SJCRH30 (cell line): ENCODE results near the gene TBK1. TPM values are rescaled to one million over a fixed set of nuclear protein-coding genes. Genes with fewer than 3 reads are reported as not detected.

Source experiments
- DNase-seq, 2 experiments: peaks; one replicate each; pipeline ENCODE4 v3.0.0-alpha.2; 2015 to 2020
- H3K27ac ChIP-seq: fragments of 250-450 bp; sonication (Bioruptor Pico); 2 replicates; pipeline ENCODE4 v1.5.1; 2020; ENCODE audit warnings: mild to moderate bottlenecking, moderate library complexity
- H3K27me3 ChIP-seq: fragments of 250-450 bp; sonication (Bioruptor Pico); 2 replicates; pipeline ENCODE4 v1.5.1; 2020; ENCODE audit warnings: mild to moderate bottlenecking, moderate library complexity
- H3K36me3 ChIP-seq: fragments of 250-450 bp; sonication (Bioruptor Pico); 2 replicates; pipeline ENCODE4 v1.5.1; 2020; ENCODE audit warnings: mild to moderate bottlenecking, moderate library complexity
- H3K4me1 ChIP-seq: fragments of 250-450 bp; sonication (Bioruptor Pico); 2 replicates; pipeline ENCODE4 v1.5.1; 2020; ENCODE audit warnings: mild to moderate bottlenecking, moderate library complexity
- H3K4me3 ChIP-seq: fragments of 250-450 bp; sonication (Bioruptor Pico); 2 replicates; pipeline ENCODE4 v1.5.1; 2020; ENCODE audit warnings: mild to moderate bottlenecking, moderate library complexity
- H3K9me3 ChIP-seq: fragments of 250-450 bp; sonication (Bioruptor Pico); replicated peaks from 2 replicates; pipeline ENCODE4 v1.5.1; 2020; ENCODE audit warnings: mild to moderate bottlenecking, moderate library complexity
- total RNA-seq: library from RNA; depleted of rRNA; stranded (reverse); fragments of >200 nt; shearing (Covaris generic); gene quantifications from 2 replicates; pipeline ENCODE4 v1.2.3, GENCODE V29; 2014

Gene TBK1
- total RNA-seq, 1 experiment from 2014 or later: 31.5 TPM

DNA sequence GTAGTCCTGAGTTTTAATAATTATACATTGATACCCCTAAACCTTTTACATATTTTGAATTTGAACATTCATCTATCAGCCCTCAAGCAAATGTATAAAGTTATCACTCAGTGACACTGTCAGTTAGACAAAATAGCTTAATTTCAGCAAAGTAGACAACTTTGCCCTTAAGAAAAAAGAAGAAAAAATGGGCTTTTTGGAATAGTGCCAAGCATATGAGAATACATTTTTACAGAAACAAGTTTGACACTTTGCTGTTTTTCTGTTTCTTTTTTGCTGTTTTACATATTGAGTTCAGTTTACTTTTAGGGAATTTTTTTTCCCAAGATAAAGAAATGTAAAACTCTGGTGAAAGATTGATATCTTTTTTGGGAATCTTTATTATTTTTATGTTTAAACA, 14.3 kb downstream of the TBK1 start:
- H3K4me1 ChIP-seq: peaks cover 3% of the 10 kb centered on the region; the same call in 1 of the 2 replicates
- H3K9me3 ChIP-seq: no peaks in the 10 kb centered on the region
- DNase-seq: no peak
- H3K27ac ChIP-seq: no peak overlapping the region
- peaks cover 30% of the 10 kb centered on the region for H3K36me3 ChIP-seq
- H3K27me3 ChIP-seq: no peaks in the 10 kb centered on the region
- no peak overlapping the region for H3K4me3 ChIP-seq

GRCh38 chr12:64468966-64469365, 17.0 kb downstream of the TBK1 start:
- no peak overlapping the region for H3K4me3 ChIP-seq
- DNase-seq: no peak
- no peaks in the 10 kb centered on the region for H3K9me3 ChIP-seq
- H3K27me3 ChIP-seq: no peaks in the 10 kb centered on the region
- H3K27ac ChIP-seq: no peak overlapping the region
- H3K4me1 ChIP-seq: peaks cover 10% of the 10 kb centered on the region
- peaks cover 33% of the 10 kb centered on the region for H3K36me3 ChIP-seq

DNA sequence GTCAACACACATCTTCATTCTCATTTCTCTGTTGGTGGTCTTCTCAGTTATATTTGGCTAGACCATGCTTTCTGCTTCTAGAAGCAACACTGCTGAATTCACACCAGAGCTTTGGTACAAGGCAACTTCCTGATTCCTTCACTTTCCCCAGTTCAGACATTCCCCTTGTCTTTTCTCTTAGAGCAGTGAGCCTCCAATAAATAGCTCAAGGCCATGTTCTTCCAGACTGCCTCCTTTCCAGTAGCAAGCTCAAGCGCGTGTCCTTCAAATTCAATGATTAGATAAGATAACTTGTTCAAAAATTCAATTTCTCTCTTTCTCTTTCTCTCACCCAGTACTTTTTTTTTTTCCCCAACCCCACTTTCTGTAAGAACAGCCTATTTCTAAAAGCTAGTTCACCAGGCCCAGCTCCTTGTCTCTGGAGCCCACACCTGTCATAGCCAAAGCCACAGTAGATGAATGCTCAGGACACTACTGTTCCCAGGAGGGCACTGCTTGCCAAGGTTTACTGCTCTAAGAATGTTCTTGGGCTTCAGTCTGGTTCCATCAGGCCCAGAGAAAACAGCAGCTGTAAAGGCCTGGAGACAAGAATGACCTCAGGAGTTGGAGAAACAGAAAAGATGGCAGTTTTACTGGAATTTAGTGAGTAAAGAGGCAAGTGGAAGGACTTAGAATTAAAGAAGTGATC, 17.7 kb downstream of the TBK1 start:
- Histone ChIP-seq H3K27me3 (no peaks in the 10 kb centered on the region), H3K9me3 (no peaks in the 10 kb centered on the region), H3K36me3 (peaks cover 33% of the 10 kb centered on the region), H3K27ac (no peak overlapping the region), H3K4me3 (no peak overlapping the region), H3K4me1 (peaks cover 10% of the 10 kb centered on the region)
- peak; percentile 9 to 53 for DNase-seq

GRCh38 chr12:64470495-64470894, 18.6 kb downstream of the TBK1 start:
- H3K4me3 ChIP-seq: no peak overlapping the region
- peaks cover 10% of the 10 kb centered on the region for H3K4me1 ChIP-seq
- peaks cover 39% of the 10 kb centered on the region for H3K36me3 ChIP-seq
- H3K27ac ChIP-seq: no peak overlapping the region
- H3K27me3 ChIP-seq: no peaks in the 10 kb centered on the region
- no peak for DNase-seq
- H3K9me3 ChIP-seq: 0 out of 2 replicates have a peak, but pooled peaks cover 2% of the 10 kb centered on the region

- peaks cover 40% of the 10 kb centered on the region for H3K36me3 ChIP-seq
Measured at GRCh38 chr12:64473176-64473575, 21.3 kb downstream of the TBK1 start.

DNA sequence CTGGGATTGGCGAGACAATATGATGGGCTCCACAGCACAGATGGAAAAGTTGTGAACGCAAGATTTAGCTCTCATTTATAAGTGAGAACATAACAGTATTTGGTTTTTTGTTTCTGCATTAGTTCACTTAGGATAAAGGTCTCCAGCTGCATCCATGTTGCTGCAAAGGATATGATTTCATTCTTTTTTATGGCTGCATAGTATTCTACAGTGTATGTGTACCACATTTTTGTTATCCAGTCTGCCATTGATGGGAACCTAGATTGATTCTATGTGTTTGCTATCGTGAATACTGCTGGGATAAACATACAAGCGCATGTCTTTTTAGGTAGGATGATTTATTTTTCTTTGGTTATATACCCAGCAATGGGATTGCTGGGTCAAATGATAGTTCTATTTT, 23.6 kb downstream of the TBK1 start:
- H3K27me3 ChIP-seq: no peaks in the 10 kb centered on the region
- H3K36me3 ChIP-seq: peaks cover 47% of the 10 kb centered on the region
- DNase-seq: no peak

More at GRCh38 chr12:64473176-64473575, 21.3 kb downstream of the TBK1 start:
- H3K9me3 ChIP-seq: peaks cover 9% of the 10 kb centered on the region; the same call in 1 of the 2 replicates
- peak overlapping the region; percentile 15; the same call in 1 of the 2 replicates for H3K27ac ChIP-seq
- H3K27me3 ChIP-seq: no peaks in the 10 kb centered on the region
- peak; percentile 9 to 68 for DNase-seq
- no peak overlapping the region for H3K4me3 ChIP-seq
- peaks cover 10% of the 10 kb centered on the region for H3K4me1 ChIP-seq

GRCh38 chr12:64476844-64477243, 24.9 kb downstream of the TBK1 start:
- no peaks in the 10 kb centered on the region for H3K27me3 ChIP-seq
- H3K4me3 ChIP-seq: no peak overlapping the region
- DNase-seq: no peak
- peaks cover 7% of the 10 kb centered on the region for H3K4me1 ChIP-seq
- H3K36me3 ChIP-seq: peaks cover 55% of the 10 kb centered on the region
- peaks cover 9% of the 10 kb centered on the region; the same call in 1 of the 2 replicates for H3K9me3 ChIP-seq
- H3K27ac ChIP-seq: no peak overlapping the region

More for the DNA sequence above, 23.6 kb downstream of the TBK1 start:
- Histone ChIP-seq H3K27ac (no peak overlapping the region), H3K4me1 (peaks cover 7% of the 10 kb centered on the region), H3K4me3 (no peak overlapping the region), H3K9me3 (peaks cover 9% of the 10 kb centered on the region; the same call in 1 of the 2 replicates)

DNA sequence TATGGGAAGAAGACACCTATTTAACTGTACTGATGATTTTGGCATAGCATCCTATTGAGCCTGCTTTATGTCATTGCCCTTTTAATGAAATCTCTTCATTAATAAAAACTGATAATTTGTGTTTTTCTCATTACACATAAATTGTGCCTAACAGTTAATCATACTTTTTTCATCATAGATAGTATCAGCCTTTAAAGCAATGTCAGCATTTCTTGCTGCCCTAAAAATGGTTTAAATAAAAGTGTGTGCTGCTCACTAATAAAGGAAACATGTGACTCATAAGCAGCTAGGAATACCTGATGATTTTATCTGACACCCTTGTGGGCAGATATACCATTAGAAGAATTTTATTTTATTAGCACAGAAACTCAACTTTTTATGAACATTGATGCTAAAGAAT, 26.7 kb downstream of the TBK1 start:
- Histone ChIP-seq H3K4me3 (no peak overlapping the region), H3K27ac (no peak overlapping the region), H3K36me3 (peaks cover 69% of the 10 kb centered on the region), H3K27me3 (no peaks in the 10 kb centered on the region), H3K4me1 (no peaks in the 10 kb centered on the region), H3K9me3 (peaks cover 9% of the 10 kb centered on the region; the same call in 1 of the 2 replicates)
- no peak for DNase-seq

- peaks cover 9% of the 10 kb centered on the region; the same call in 1 of the 2 replicates for H3K9me3 ChIP-seq
- H3K27me3 ChIP-seq: no peaks in the 10 kb centered on the region
- DNase-seq: no peak
- no peak overlapping the region for H3K27ac ChIP-seq
- peaks cover 60% of the 10 kb centered on the region for H3K36me3 ChIP-seq
- no peak overlapping the region for H3K4me3 ChIP-seq
- H3K4me1 ChIP-seq: no peaks in the 10 kb centered on the region
Measured at GRCh38 chr12:64480148-64480547, 28.2 kb downstream of the TBK1 start.

DNA sequence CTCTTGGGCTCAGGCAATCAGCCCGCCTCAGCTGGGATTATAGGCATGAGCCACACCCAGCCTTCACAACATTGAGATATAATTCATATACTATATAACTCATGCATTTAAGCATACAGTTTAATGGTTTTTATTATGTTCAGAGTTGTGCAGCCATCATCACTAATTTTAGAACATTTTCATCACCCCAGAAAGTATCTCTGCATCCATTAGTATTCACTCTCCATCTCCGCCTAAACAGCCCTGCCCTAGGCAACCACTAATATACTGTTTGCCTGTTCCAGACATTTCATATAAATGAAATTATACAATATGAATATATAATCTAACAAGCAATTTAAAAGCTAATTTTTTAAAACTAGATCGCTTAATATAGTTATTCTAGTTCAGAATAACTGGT, 34.7 kb downstream of the TBK1 start:
- H3K4me3 ChIP-seq: no peak overlapping the region
- no peaks in the 10 kb centered on the region for H3K4me1 ChIP-seq
- no peaks in the 10 kb centered on the region for H3K9me3 ChIP-seq
- peaks cover 66% of the 10 kb centered on the region for H3K36me3 ChIP-seq
- no peak overlapping the region for H3K27ac ChIP-seq
- no peak for DNase-seq
- H3K27me3 ChIP-seq: no peaks in the 10 kb centered on the region

GRCh38 chr12:64491718-64492117, 39.8 kb downstream of the TBK1 start:
- Histone ChIP-seq H3K9me3 (no peaks in the 10 kb centered on the region), H3K36me3 (peaks cover 60% of the 10 kb centered on the region)

DNA sequence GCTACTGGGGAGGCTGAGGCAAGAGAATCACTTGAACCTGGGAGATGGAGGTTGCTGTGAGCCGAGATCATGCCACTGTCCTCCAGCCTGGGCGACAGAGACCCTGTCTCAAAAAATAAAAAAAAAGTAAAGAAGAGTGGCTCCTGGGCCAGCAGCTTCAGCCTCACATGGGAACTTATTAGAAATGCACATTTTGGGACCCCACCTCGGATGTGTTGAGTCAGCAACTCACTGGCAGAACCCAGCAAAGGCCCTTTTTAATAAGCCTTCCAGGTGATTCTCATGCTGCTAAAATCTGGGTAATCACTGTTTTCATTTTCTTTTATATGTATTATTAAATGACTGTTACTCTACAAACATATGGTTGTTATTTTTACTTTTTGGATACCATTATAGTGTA, 41.6 kb downstream of the TBK1 start:
- Histone ChIP-seq H3K27ac (no peak overlapping the region), H3K27me3 (no peaks in the 10 kb centered on the region), H3K4me3 (no peak overlapping the region), H3K36me3 (peaks cover 52% of the 10 kb centered on the region), H3K9me3 (no peaks in the 10 kb centered on the region), H3K4me1 (no peaks in the 10 kb centered on the region)
- no peak for DNase-seq

More at GRCh38 chr12:64491718-64492117, 39.8 kb downstream of the TBK1 start:
- H3K27ac ChIP-seq: no peak overlapping the region
- H3K27me3 ChIP-seq: no peaks in the 10 kb centered on the region
- no peak for DNase-seq
- H3K4me1 ChIP-seq: no peaks in the 10 kb centered on the region
- H3K4me3 ChIP-seq: no peak overlapping the region

DNA sequence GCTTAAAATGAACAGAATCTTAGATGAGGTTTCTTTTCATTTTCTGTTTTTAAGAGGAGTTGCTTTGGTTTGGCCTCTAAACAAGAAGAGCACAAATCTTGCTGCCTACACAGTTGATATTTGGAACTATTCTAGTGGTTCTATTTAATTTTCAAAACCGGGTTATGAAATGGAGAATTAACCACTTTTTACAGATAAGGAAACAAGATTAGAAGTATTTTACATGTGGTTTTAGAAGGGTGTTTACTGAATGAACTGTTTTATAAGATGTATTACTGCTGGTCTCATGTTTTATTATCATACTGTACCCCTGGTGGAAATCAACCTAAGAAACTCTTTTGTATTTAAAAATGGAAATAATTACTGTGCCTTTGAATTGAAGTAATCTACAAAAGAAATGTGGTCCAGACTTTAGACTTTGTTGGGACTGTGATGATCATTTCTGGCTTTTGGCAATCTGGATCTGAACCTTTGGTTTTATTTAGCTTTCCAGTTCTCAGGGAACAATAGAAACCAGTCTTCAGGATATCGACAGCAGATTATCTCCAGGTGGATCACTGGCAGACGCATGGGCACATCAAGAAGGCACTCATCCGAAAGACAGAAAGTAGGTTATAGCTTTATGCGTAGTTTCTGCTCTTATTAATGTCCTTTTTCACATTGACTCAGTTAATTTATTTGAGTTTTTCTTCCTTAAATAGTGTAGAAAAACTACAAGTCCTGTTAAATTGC, 43.2 kb downstream of the TBK1 start:
- Histone ChIP-seq H3K4me1 (no peaks in the 10 kb centered on the region), H3K36me3 (peaks cover 51% of the 10 kb centered on the region), H3K27ac (no peak overlapping the region), H3K27me3 (no peaks in the 10 kb centered on the region), H3K9me3 (no peaks in the 10 kb centered on the region), H3K4me3 (no peak overlapping the region)
- DNase-seq: no peak

GRCh38 chr12:64496839-64497400, 45.0 kb downstream of the TBK1 start:
- no peaks in the 10 kb centered on the region for H3K4me1 ChIP-seq
- no peak for DNase-seq
- peaks cover 48% of the 10 kb centered on the region for H3K36me3 ChIP-seq
- H3K4me3 ChIP-seq: no peak overlapping the region
- H3K9me3 ChIP-seq: no peaks in the 10 kb centered on the region
- H3K27ac ChIP-seq: no peak overlapping the region
- no peaks in the 10 kb centered on the region for H3K27me3 ChIP-seq

DNA sequence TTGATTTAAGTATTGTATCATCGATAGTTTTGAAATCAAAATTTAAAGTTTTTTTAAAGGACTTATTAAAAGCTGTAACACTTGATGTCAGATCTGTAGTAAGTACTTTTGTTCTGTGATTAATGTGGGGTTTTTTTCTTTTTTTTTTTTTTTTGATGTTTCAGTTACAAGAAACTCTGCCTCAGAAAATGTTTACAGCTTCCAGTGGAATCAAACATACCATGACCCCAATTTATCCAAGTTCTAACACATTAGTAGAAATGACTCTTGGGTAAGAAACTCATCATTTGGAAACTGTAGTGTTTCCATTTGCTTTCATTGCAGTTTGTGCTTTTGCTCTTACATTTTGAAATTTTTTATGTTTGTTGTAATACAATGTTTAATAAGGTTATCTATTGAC, 45.6 kb downstream of the TBK1 start:
- DNase-seq: no peak
- no peak overlapping the region for H3K4me3 ChIP-seq
- H3K4me1 ChIP-seq: no peaks in the 10 kb centered on the region
- H3K27me3 ChIP-seq: no peaks in the 10 kb centered on the region
- peaks cover 47% of the 10 kb centered on the region for H3K36me3 ChIP-seq
- no peak overlapping the region for H3K27ac ChIP-seq
- no peaks in the 10 kb centered on the region for H3K9me3 ChIP-seq
